Measurements from ENCODE around the gene GASK1A.

GRCh38 chr3:43005981-43006380, 26.9 kb downstream of the GASK1A start:
- TF ChIP-seq POLR2A (IDR thresholded peaks at IDR 0.05; ENCODE audit: low read length) (no peak), GATA1 (IDR thresholded peaks at IDR 0.05; ENCODE audit: low read depth, low read length) (no peak)
